Choroid plexus epithelial cell (primary cell): ENCODE measurements around the gene PAM.

Experiments
- DNase-seq: peaks from one replicate; pipeline ENCODE4 v3.0.0-alpha.2; 2010; ENCODE audit warnings: low read depth
- H3K4me3 ChIP-seq: 2 replicates; pipeline ENCODE4 v1.5.1; 2011; ENCODE audit warnings: low read depth, mild to moderate bottlenecking, control low read depth, low read length, moderate library complexity
- TF ChIP-seq, protein P1 (sequence below): conservative IDR thresholded peaks from 2 replicates; pipeline ENCODE4 v1.5.1; 2011; ENCODE audit warnings: low read depth, mild to moderate bottlenecking, control low read depth, inconsistent platforms, low read length, moderate library complexity

PAM gene

DNA sequence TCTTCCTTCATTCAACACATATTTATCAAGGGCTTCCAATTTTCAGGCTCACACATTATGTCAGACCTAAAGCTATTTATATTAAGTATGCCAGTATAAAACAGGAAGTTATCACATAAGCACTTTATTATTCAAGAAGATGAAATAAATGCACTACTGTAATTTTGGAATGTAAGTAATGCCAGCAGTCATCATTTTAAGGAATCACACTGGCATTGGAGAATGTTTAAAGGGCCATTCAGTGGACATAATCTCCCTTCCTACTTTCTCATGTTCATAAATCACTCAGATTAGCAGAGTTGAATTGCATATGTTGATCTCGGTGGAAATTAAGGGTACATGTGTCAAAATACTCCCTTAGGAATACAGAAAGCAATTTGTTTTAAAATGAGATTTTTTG, 200.4 kb downstream of the PAM start:
- DNase-seq: no peak
- TF ChIP-seq, protein P1, sequence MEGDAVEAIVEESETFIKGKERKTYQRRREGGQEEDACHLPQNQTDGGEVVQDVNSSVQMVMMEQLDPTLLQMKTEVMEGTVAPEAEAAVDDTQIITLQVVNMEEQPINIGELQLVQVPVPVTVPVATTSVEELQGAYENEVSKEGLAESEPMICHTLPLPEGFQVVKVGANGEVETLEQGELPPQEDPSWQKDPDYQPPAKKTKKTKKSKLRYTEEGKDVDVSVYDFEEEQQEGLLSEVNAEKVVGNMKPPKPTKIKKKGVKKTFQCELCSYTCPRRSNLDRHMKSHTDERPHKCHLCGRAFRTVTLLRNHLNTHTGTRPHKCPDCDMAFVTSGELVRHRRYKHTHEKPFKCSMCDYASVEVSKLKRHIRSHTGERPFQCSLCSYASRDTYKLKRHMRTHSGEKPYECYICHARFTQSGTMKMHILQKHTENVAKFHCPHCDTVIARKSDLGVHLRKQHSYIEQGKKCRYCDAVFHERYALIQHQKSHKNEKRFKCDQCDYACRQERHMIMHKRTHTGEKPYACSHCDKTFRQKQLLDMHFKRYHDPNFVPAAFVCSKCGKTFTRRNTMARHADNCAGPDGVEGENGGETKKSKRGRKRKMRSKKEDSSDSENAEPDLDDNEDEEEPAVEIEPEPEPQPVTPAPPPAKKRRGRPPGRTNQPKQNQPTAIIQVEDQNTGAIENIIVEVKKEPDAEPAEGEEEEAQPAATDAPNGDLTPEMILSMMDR: no peak
- no peak overlapping the region for H3K4me3 ChIP-seq

DNA sequence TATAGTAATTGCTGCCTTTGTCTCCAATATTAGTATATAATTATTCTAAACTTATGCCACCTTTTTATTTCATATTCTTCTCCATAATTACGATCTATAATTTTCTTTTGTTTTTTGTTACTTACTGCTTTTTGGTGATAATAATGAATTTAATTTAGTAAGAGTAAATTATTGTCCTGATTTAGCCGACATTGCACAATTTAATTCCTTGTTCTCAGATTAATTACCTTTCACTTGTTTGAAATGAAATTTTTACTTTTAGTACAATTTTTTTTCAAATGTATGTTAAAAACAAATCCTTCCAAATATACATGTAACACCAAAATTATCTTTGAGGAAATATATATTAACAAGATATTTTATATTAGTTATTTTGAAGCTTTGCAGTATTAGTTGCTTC, 201.5 kb downstream of the PAM start:
- TF ChIP-seq, protein P1: no peak
- no peak overlapping the region for H3K4me3 ChIP-seq
- DNase-seq: no peak

DNA sequence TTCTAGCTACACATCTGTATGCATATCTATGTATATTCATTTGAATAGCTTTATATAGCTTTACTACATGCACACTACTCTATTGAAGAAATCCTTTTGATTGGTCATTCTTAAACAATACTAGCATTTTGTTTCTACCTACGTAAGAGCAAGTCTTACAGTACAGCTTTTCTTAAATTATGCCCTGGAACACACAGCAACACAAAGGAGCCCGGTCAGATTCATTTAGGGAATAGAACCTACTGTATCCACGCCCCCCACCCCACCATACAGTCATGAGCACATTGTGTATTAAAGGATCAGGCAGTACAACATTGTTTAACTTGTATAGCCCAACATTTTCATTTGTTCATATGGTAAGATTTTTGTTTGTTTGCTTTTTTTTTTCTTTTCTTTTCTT, 202.0 kb downstream of the PAM start:
- DNase-seq: no peak
- TF ChIP-seq, protein P1: no peak

DNA sequence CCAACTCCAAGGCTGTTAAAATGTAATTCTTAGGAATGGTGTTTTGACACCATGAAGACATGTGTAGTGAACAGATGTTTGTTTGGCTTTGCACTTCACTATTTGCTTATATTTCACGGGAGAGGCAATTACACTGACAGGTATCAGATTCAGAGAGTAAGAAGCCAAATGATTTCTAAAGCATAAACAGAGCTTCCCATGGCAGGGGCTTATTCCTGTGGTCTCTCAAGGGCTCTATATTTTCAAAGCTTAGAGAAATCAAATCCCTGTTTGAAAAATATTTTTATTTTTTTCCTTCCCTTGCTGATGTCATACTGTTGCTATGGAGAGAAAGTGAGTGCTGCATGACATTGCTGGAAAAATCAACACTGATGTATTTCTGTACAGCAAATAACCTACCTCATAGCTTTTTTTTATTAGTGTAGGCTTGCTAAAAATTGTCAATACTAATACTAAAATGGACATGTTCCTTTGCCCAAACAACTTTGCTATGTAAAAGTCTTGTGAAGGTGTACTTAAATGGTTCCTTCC, 203.4 kb downstream of the PAM start:
- TF ChIP-seq, protein P1: no peak
- H3K4me3 ChIP-seq: no peak overlapping the region
- DNase-seq: peak; percentile 72

More for the DNA sequence above, 202.0 kb downstream of the PAM start:
- H3K4me3 ChIP-seq: no peak overlapping the region

DNA sequence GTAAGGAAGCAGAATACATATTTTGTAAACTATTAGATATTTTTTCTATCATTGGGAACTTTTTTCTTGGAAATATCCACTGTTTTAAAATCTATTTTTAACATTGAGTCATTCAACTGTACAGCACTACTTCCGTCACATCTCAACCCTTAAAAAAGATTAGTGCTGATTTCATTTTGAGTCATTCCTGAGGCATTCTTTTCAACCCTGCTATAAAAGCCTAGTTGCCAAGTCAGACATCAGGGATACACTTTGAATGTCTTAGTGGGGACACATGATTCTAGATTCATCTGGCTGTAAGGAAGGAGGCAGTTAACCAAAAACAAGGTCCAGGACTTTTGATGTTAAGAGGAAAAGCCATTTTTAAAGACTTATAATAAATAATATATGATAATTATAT, 203.9 kb downstream of the PAM start:
- peak; percentile 94 for DNase-seq
- TF ChIP-seq, protein P1: no peak
- H3K4me3 ChIP-seq: no peak overlapping the region

DNA sequence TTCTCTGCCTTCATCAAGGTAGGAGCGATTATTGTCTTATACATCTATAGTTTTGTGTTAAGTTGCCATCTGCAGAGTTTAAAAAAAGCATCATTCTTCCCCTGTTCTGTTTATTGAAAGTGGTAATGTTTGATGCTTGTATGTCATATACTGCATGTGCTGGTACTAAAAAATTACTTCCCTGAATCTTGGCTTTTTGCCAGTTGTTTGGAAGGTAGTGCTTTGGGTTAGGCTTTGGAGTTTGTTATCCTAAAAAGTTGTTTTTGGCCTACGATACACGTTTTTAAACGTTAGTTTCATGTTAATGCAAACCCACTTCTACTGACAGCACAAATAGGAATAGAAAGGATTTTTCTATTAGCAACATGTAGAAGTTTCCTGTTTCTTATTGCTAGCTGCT, 206.6 kb downstream of the PAM start:
- DNase-seq: no peak
- no peak overlapping the region for H3K4me3 ChIP-seq
- TF ChIP-seq, protein P1: no peak

DNA sequence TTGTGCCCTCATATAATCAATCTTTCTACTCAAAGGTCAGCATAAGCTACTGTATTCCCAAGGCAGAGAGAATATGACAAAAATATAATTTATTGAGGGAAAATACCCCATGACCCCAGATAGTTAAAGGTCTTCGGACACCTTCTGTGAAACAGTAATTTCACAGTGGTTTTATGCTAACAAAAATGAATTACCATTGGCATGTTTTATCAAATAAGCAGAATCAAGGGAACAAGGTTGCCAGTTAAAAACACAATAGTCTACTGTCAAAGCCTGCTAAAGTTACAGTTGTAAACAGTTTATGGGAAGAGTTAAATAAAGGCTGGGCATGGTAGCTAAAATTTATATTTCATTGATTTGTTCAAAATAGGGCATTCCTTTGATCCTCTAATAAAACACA, 210.5 kb downstream of the PAM start:
- DNase-seq: no peak
- H3K4me3 ChIP-seq: no peak overlapping the region
- TF ChIP-seq, protein P1: no peak
